OCI-LY1 (cell line): ENCODE data around the gene IFT27.

Experiments used
- EZH2 ChIP-seq: fragments of 200-600 bp; sonication (generic), shearing (Covaris generic); IDR thresholded peaks from 2 replicates; pipeline ENCODE4 v1.8.0; 2017; ENCODE audit warnings: borderline replicate concordance, mixed run types, mild to moderate bottlenecking, antibody characterized with exemption, low read length, moderate library complexity, mixed read lengths
- TF ChIP-seq, protein P1 (sequence below): fragments of 200-600 bp; sonication (generic), shearing (Covaris generic); IDR thresholded peaks from 2 replicates; pipeline ENCODE4 v1.5.1; 2017; ENCODE audit warnings: mild to moderate bottlenecking, antibody characterized with exemption, low read length, moderate library complexity, mixed read lengths

DNA sequence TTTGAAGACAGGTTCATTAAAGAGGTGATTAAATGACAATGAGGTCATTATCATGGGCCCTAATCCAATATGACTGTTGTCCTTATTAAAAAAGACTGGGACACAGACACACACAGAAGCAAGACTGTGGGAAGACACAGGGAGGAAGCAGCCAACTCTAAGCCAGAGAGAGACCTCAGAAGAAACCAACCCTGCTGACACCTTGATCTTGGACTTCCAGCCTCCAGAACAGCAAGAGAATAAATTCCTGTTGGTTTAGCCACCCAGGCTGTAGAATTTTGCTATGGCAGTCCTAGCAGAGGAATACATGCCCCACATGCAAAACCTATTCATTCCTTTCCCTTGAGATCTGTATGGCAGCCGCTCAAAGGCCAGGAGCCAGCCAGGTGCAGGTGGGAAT, 36.7 kb downstream of the IFT27 start:
- TF ChIP-seq, protein P1, sequence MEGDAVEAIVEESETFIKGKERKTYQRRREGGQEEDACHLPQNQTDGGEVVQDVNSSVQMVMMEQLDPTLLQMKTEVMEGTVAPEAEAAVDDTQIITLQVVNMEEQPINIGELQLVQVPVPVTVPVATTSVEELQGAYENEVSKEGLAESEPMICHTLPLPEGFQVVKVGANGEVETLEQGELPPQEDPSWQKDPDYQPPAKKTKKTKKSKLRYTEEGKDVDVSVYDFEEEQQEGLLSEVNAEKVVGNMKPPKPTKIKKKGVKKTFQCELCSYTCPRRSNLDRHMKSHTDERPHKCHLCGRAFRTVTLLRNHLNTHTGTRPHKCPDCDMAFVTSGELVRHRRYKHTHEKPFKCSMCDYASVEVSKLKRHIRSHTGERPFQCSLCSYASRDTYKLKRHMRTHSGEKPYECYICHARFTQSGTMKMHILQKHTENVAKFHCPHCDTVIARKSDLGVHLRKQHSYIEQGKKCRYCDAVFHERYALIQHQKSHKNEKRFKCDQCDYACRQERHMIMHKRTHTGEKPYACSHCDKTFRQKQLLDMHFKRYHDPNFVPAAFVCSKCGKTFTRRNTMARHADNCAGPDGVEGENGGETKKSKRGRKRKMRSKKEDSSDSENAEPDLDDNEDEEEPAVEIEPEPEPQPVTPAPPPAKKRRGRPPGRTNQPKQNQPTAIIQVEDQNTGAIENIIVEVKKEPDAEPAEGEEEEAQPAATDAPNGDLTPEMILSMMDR, result no peak
- TF ChIP-seq EZH2, result no peak
